Panc1 (cell line): ENCODE data around the gene OR2A5. TPM values are rescaled to one million over a fixed set of nuclear protein-coding genes. Genes with fewer than 3 reads are reported as not detected.
"Not testable (repeated sequence)": the region's sequence is repeated elsewhere in the genome, so short reads cannot be mapped to it uniquely, and the experiment has no call there.

Experiments
- ATAC-seq: fragments of 200-7000 bp; cut with Tn5 transposase; 2 replicates; pipeline ENCODE4 v1.9.1; 2020; ENCODE audit warnings: mild to moderate bottlenecking, moderate library complexity
- BruUV-seq: library from RNA; stranded (reverse); fragments of 400-500 nt; replicated peaks from 2 replicates; lab custom pipeline; 2021; lab: Mats Ljungman, UMichigan
- CTCF ChIA-PET: fragments of 300-600 bp; sonication (Branson Sonifier 250); formaldehyde crosslinking; loops from one replicate; lab custom pipeline; 2022; ENCODE audit warnings: antibody characterized with exemption; lab: Charles Lee
- POLR2A ChIA-PET: fragments of 300-600 bp; sonication (Branson Sonifier 250); formaldehyde crosslinking; loops from one replicate; lab custom pipeline; 2022; ENCODE audit warnings: antibody characterized with exemption; lab: Charles Lee
- DNase-seq: peaks from one replicate; pipeline ENCODE4 v3.0.0-alpha.2; 2010; ENCODE audit warnings: low read depth, low spot score
- H3K27ac ChIP-seq: 2 replicates; pipeline ENCODE4 v1.5.1; 2011; ENCODE audit warnings: mild to moderate bottlenecking, low read length, inconsistent platforms
- H3K27me3 ChIP-seq: fragments of 200-500 bp; sonication (Bioruptor generic); 2 replicates; pipeline ENCODE4 v1.6.0; 2014; ENCODE audit warnings: low read length, inconsistent platforms; ENCODE audit not compliant: control insufficient read depth, insufficient read depth
- H3K36me3 ChIP-seq: fragments of 200-500 bp; sonication (Bioruptor generic); 2 replicates; pipeline ENCODE4 v1.5.1; 2014; ENCODE audit warnings: inconsistent platforms, mild to moderate bottlenecking, low read length, moderate library complexity; ENCODE audit not compliant: control insufficient read depth, insufficient read depth
- H3K4me1 ChIP-seq: 2 replicates; pipeline ENCODE4 v1.5.1; 2011; ENCODE audit warnings: inconsistent platforms, mild to moderate bottlenecking, low read length, moderate library complexity; ENCODE audit not compliant: control insufficient read depth, insufficient read depth
- H3K4me3 ChIP-seq, 2 experiments: 2 replicates each; pipeline ENCODE4 v1.5.1; 2011 to 2012; ENCODE audit warnings: low read depth in 2 of 2, low read length in 2 of 2, mild to moderate bottlenecking in 2 of 2, inconsistent platforms in 1 of 2, moderate library complexity in 1 of 2
- H3K9me3 ChIP-seq: fragments of 200-500 bp; sonication (Bioruptor generic); 2 replicates; pipeline ENCODE4 v1.5.1; 2014; ENCODE audit warnings: low read depth, mild to moderate bottlenecking, inconsistent platforms, low read length, moderate library complexity; ENCODE audit not compliant: control insufficient read depth, insufficient read depth
- CTCF ChIP-seq: fragments of 450-650 bp; IDR thresholded peaks from 2 replicates; pipeline ENCODE4 v1.5.1; 2017; ENCODE audit warnings: mild to moderate bottlenecking
- POLR2AphosphoS5 ChIP-seq: IDR thresholded peaks from 2 replicates; pipeline ENCODE4 v1.6.1; 2012; ENCODE audit warnings: mild to moderate bottlenecking, low read depth, low read length, moderate library complexity
- REST ChIP-seq, 2 experiments: IDR thresholded peaks; 2 replicates each; pipeline ENCODE4 v1.6.1; 2011 to 2012; ENCODE audit warnings: low read depth in 2 of 2, control low read depth in 1 of 2, low read length in 1 of 2, mild to moderate bottlenecking in 1 of 2, moderate library complexity in 1 of 2; ENCODE audit not compliant: insufficient read depth in 1 of 2
- SIN3A ChIP-seq: IDR thresholded peaks from 2 replicates; pipeline ENCODE4 v1.6.1; 2012; ENCODE audit warnings: low read depth, mild to moderate bottlenecking, low read length, moderate library complexity, borderline replicate concordance; ENCODE audit not compliant: insufficient read depth
- TCF7L2 ChIP-seq: IDR thresholded peaks from 2 replicates; pipeline ENCODE4 v1.6.1; 2011; ENCODE audit warnings: mild to moderate bottlenecking, low read depth, low read length, inconsistent platforms
- in situ Hi-C: cut with HindIII; loops from 2 replicates; pipeline ENCODE4 v1.10.0; 2016; ENCODE audit warnings: low sequenced_read_pairs, low pct_unique_long_range_greater_than_20kb
- intact Hi-C: fragments of 100-400 bp; cut with micrococcal nuclease; formaldehyde crosslinking; loops from one replicate; pipeline ENCODE4 v1.10.0; 2022; ENCODE audit not compliant: unreplicated experiment
- total RNA-seq: library from RNA; stranded (reverse); gene quantifications from one replicate; pipeline ENCODE4 v1.2.1, GENCODE V29; 2021; ENCODE audit not compliant: unreplicated experiment

Gene OR2A5
- total RNA-seq, 1 experiment from 2014 or later, result not detected

GRCh38 chr7:144049491-144049890 is 743 bp downstream of the OR2A5 start:
- H3K27ac ChIP-seq, result no peak overlapping the region
- no peaks in the 10 kb centered on the region for H3K9me3 ChIP-seq
- no peak overlapping the region for H3K4me3 ChIP-seq
- ChIA-PET CTCF (no interaction called here), POLR2A (no interaction called here)
- no peak for DNase-seq
- no peak for ATAC-seq
- intact Hi-C loops (no loop called here), in situ Hi-C loops (no loop called here)
- H3K36me3 ChIP-seq, result no peaks in the 10 kb centered on the region
- no TSS peak for BruUV-seq
- TF ChIP-seq SIN3A, result no peak
- no peak for TF ChIP-seq REST (IDR thresholded peaks at IDR 0.05; ENCODE audit: insufficient read depth in 1 of 2, low read depth in 2 of 2, low read length in 1 of 2)
- TF ChIP-seq POLR2AphosphoS5, result no peak
- no peak for TF ChIP-seq TCF7L2
- no peak for TF ChIP-seq CTCF
- H3K4me1 ChIP-seq, result no peaks in the 10 kb centered on the region
- no peaks in the 10 kb centered on the region; the same call in 1 of the 2 replicates for H3K27me3 ChIP-seq

- Histone ChIP-seq H3K27ac (no peak overlapping the region), H3K9me3 (no peaks in the 10 kb centered on the region), H3K4me3 (no peak overlapping the region), H3K4me1 (no peaks in the 10 kb centered on the region), H3K36me3 (no peaks in the 10 kb centered on the region), H3K27me3 (no peaks in the 10 kb centered on the region; the same call in 1 of the 2 replicates)
- ChIA-PET POLR2A (no interaction called here), CTCF (no interaction called here)
- ATAC-seq (no peak), DNase-seq (no peak)
- BruUV-seq, result no TSS peak
- in situ Hi-C loops (no loop called here), intact Hi-C loops (no loop called here)
- no peak for TF ChIP-seq TCF7L2
- TF ChIP-seq POLR2AphosphoS5, result no peak
- TF ChIP-seq REST (IDR thresholded peaks at IDR 0.05; ENCODE audit: insufficient read depth in 1 of 2, low read depth in 2 of 2, low read length in 1 of 2), result no peak
- no peak for TF ChIP-seq CTCF
- TF ChIP-seq SIN3A, result no peak
Measured at GRCh38 chr7:144050093-144050492, 1.3 kb downstream of the OR2A5 start.

- H3K27me3 ChIP-seq, H3K27ac ChIP-seq, H3K4me1 ChIP-seq, H3K36me3 ChIP-seq, ATAC-seq, intact Hi-C loops, POLR2A ChIA-PET, H3K4me3 ChIP-seq, BruUV-seq, in situ Hi-C loops, DNase-seq, H3K9me3 ChIP-seq, CTCF ChIA-PET: not testable (repeated sequence)
Measured at GRCh38 chr7:144050884-144051283, 2.1 kb downstream of the OR2A5 start.
